HepG2 (cell line): ENCODE measurements around the gene MAIP1. TPM values are rescaled to one million over a fixed set of nuclear protein-coding genes. Genes with fewer than 3 reads are reported as not detected.
A peak's percentile ranks its signal among the peaks of the same experiment; 100 is the strongest.

ENCODE experiments used
- ARNTL ChIP-seq: sonication (generic); formaldehyde crosslinking; IDR thresholded peaks from 2 replicates; pipeline ENCODE4 v1.4.0; 2020; ENCODE audit warnings: mild to moderate bottlenecking, missing genetic modification reagents
- ATF7-NPFF ChIP-seq: sonication (generic); formaldehyde crosslinking; IDR thresholded peaks from 2 replicates; pipeline ENCODE4 v1.8.1; 2023; ENCODE audit warnings: mild to moderate bottlenecking, low read depth, missing genetic modification reagents, moderate library complexity
- ATM ChIP-seq: fragments of 450-650 bp; IDR thresholded peaks from 2 replicates; pipeline ENCODE4 v1.7.1; 2017; ENCODE audit warnings: mild to moderate bottlenecking, borderline replicate concordance
- CENPT ChIP-seq: sonication (generic); formaldehyde crosslinking; IDR thresholded peaks from 2 replicates; pipeline ENCODE4 v1.8.0; 2022; ENCODE audit warnings: low read depth, mild to moderate bottlenecking, moderate library complexity, missing genetic modification reagents
- DRAP1 ChIP-seq: IDR thresholded peaks from 2 replicates; pipeline ENCODE4 v1.6.1; 2016; ENCODE audit warnings: missing genetic modification reagents, missing compliant biosample characterization
- EHMT2 ChIP-seq: fragments of 200-600 bp; sonication (generic); IDR thresholded peaks from 2 replicates; pipeline ENCODE4 v1.7.0; 2017; ENCODE audit warnings: antibody characterized with exemption, low read depth, low read length, borderline replicate concordance
- FIP1L1 ChIP-seq: fragments of 200-400 bp; formaldehyde crosslinking; IDR thresholded peaks from 2 replicates; pipeline ENCODE4 v1.6.1; 2018; ENCODE audit warnings: low read depth, mild to moderate bottlenecking, low read length, moderate library complexity, borderline replicate concordance; ENCODE audit not compliant: insufficient read depth
- IRF2 ChIP-seq: IDR thresholded peaks from 2 replicates; pipeline ENCODE4 v1.6.1; 2018; ENCODE audit warnings: missing genetic modification reagents, missing compliant biosample characterization
- IRX3 ChIP-seq: sonication (generic); formaldehyde crosslinking; IDR thresholded peaks from 2 replicates; pipeline ENCODE4 v1.8.1; 2023; ENCODE audit warnings: mild to moderate bottlenecking, low read depth, missing genetic modification reagents, borderline replicate concordance
- KAT8 ChIP-seq: IDR thresholded peaks from 2 replicates; pipeline ENCODE4 v1.6.1; 2016; ENCODE audit warnings: missing genetic modification reagents, missing compliant biosample characterization
- KDM2A ChIP-seq: sonication (generic); formaldehyde crosslinking; IDR thresholded peaks from 2 replicates; pipeline ENCODE4 v1.4.0; 2020; ENCODE audit warnings: low read depth, missing genetic modification reagents, borderline replicate concordance
- MTA1 ChIP-seq: sonication (generic); formaldehyde crosslinking; IDR thresholded peaks from 2 replicates; pipeline ENCODE4 v1.4.0; 2020; ENCODE audit warnings: missing genetic modification reagents, mild to moderate bottlenecking, borderline replicate concordance
- NFKBIZ ChIP-seq: IDR thresholded peaks from 2 replicates; pipeline ENCODE4 v1.6.1; 2018; ENCODE audit warnings: missing genetic modification reagents, missing compliant biosample characterization
- PRPF4 ChIP-seq: fragments of 200-400 bp; formaldehyde crosslinking; IDR thresholded peaks from 2 replicates; pipeline ENCODE4 v1.6.1; 2016; ENCODE audit warnings: low read length, low read depth; ENCODE audit not compliant: poor library complexity, severe bottlenecking
- RORA ChIP-seq: sonication (generic); formaldehyde crosslinking; IDR thresholded peaks from 2 replicates; pipeline ENCODE4 v1.5.0; 2020; ENCODE audit warnings: mild to moderate bottlenecking, missing genetic modification reagents, moderate library complexity
- SIN3A ChIP-seq: IDR thresholded peaks from 2 replicates; pipeline ENCODE4 v1.6.1; 2011; ENCODE audit warnings: low read depth, mild to moderate bottlenecking, control low read depth, low read length, borderline replicate concordance
- TBL1XR1 ChIP-seq: fragments of 150-350 bp; IDR thresholded peaks from 2 replicates; pipeline ENCODE4 v1.6.1; 2014; ENCODE audit warnings: borderline replicate concordance, low read length; ENCODE audit not compliant: partially characterized antibody
- ZC3H4 ChIP-seq: sonication (generic); formaldehyde crosslinking; IDR thresholded peaks from 2 replicates; pipeline ENCODE4 v1.4.0; 2020; ENCODE audit warnings: missing genetic modification reagents, borderline replicate concordance
- ZFP36L1 ChIP-seq: sonication (generic); formaldehyde crosslinking; IDR thresholded peaks from 2 replicates; pipeline ENCODE4 v1.8.0; 2022; ENCODE audit warnings: mild to moderate bottlenecking, missing genetic modification reagents, moderate library complexity
- ZFY ChIP-seq: sonication (generic); formaldehyde crosslinking; IDR thresholded peaks from 2 replicates; pipeline ENCODE4 v1.4.0; 2020; ENCODE audit warnings: missing genetic modification reagents
- ZNF354B ChIP-seq: sonication (generic); formaldehyde crosslinking; IDR thresholded peaks from 2 replicates; pipeline ENCODE4 v1.8.0; 2022; ENCODE audit warnings: mild to moderate bottlenecking, missing genetic modification reagents
- ZNF451 ChIP-seq: sonication (generic); formaldehyde crosslinking; IDR thresholded peaks from 2 replicates; pipeline ENCODE4 v1.5.0; 2020; ENCODE audit warnings: mild to moderate bottlenecking, missing genetic modification reagents
- ZNF75D ChIP-seq: sonication (generic); formaldehyde crosslinking; IDR thresholded peaks from 2 replicates; pipeline ENCODE4 v1.8.1; 2023; ENCODE audit warnings: missing genetic modification reagents, mild to moderate bottlenecking, borderline replicate concordance
- ZNF83 ChIP-seq: sonication (generic); formaldehyde crosslinking; IDR thresholded peaks from 2 replicates; pipeline ENCODE4 v1.4.0; 2020; ENCODE audit warnings: missing genetic modification reagents, mild to moderate bottlenecking, borderline replicate concordance
- ZSCAN12 ChIP-seq: sonication (generic); formaldehyde crosslinking; IDR thresholded peaks from 2 replicates; pipeline ENCODE4 v1.9.0; 2021; ENCODE audit warnings: mild to moderate bottlenecking, missing genetic modification reagents
- ZSCAN31 ChIP-seq: sonication (generic); formaldehyde crosslinking; IDR thresholded peaks from 2 replicates; pipeline ENCODE4 v1.5.0; 2020; ENCODE audit warnings: low read depth, mild to moderate bottlenecking, missing genetic modification reagents
- ZUFSP ChIP-seq: sonication (generic); formaldehyde crosslinking; IDR thresholded peaks from 2 replicates; pipeline ENCODE4 v1.9.0; 2021; ENCODE audit warnings: missing genetic modification reagents, mild to moderate bottlenecking, borderline replicate concordance
- ZZZ3 ChIP-seq: sonication (generic); formaldehyde crosslinking; IDR thresholded peaks from 2 replicates; pipeline ENCODE4 v1.4.0; 2020; ENCODE audit warnings: missing genetic modification reagents, mild to moderate bottlenecking, borderline replicate concordance
- polyA plus RNA-seq, 8 experiments: library from polyadenylated mRNA; depleted of rRNA in 3 of 8; stranded (reverse) in 7 of 8; unstranded in 1 of 8; fragments of >200 nt; fragmentation: Illumina TruSeq in 4 of 8; extraction: Trizol in 4 of 8; gene quantifications; 2 replicates each; pipeline versions ENCODE4 v1.2.1 to v1.2.3, GENCODE V29; 2011 to 2016; ENCODE audit warnings: low read depth in 4 of 8, missing spikeins in 1 of 8, mixed read lengths in 1 of 8; ENCODE audit not compliant: insufficient read depth in 1 of 8
- total RNA-seq, 5 experiments: library from RNA; depleted of rRNA; stranded (reverse); fragments of >200 nt; fragmentation: Illumina TruSeq; extraction: Trizol; gene quantifications; 2 replicates each; pipeline ENCODE4 v1.2.3, GENCODE V29; 2016; ENCODE audit warnings: low read depth in 1 of 5

Gene MAIP1
- total and polyA plus RNA-seq, 2 of the 13 experiments (the other 11 are each of a cell fraction or from before 2014, with no cell fraction given) = 22.3 to 72.9 TPM

- TF ChIP-seq ZUFSP (CRISPR knock-in tag) (no peak), SIN3A (peak; percentile 100), KDM2A (CRISPR knock-in tag) (peak; percentile 93), ATM (no peak), ZSCAN12 (CRISPR knock-in tag) (no peak), DRAP1 (CRISPR knock-in tag) (peak; percentile 53), MTA1 (CRISPR knock-in tag) (peak; percentile 50; the same call in 1 of the 2 replicates), PRPF4 (no peak), ZNF83 (CRISPR knock-in tag) (peak; percentile 52; the same call in 1 of the 2 replicates), CENPT (CRISPR knock-in tag) (peak; percentile 79; the same call in 1 of the 2 replicates), ZNF354B (CRISPR knock-in tag) (peak; percentile 71; the same call in 1 of the 2 replicates), NFKBIZ (CRISPR knock-in tag) (peak; percentile 58; the same call in 1 of the 2 replicates), ZNF451 (CRISPR knock-in tag) (peak; percentile 83), ATF7-NPFF (CRISPR knock-in tag) (peak; percentile 95), EHMT2 (no peak), KAT8 (CRISPR knock-in tag) (peak; percentile 77), IRF2 (CRISPR knock-in tag) (peak; percentile 64; the same call in 1 of the 2 replicates), IRX3 (CRISPR knock-in tag) (peak; percentile 98), ZZZ3 (no peak), ARNTL (0 out of 2 replicates have a peak, but pooled peaks have one; percentile 41), ZFP36L1 (CRISPR knock-in tag) (0 out of 2 replicates have a peak, but pooled peaks have one; percentile 59), RORA (no peak), FIP1L1 (peak; percentile 49; the same call in 1 of the 2 replicates), ZNF75D (CRISPR knock-in tag) (no peak; the same call in 1 of the 2 replicates), TBL1XR1 (no peak), ZSCAN31 (CRISPR knock-in tag) (peak; percentile 98), ZC3H4 (CRISPR knock-in tag) (no peak), ZFY (CRISPR knock-in tag) (peak; percentile 94)
These were observed 44.1 kb upstream of the MAIP1 start, which contains the start of gene C2orf69 (continued) for GRCh38 chr2:199911052-199911876.
